ENCODE results near the gene ITPRID1. TPM values are rescaled to one million over a fixed set of nuclear protein-coding genes. Genes with fewer than 3 reads are reported as not detected.

Gene ITPRID1
- total RNA-seq, 1 donor from 2014 or later = not detected

GRCh38 chr7:31603046-31603445 is 89.2 kb downstream of the ITPRID1 start:
- no peak for DNase-seq (ENCODE audit: extremely low read depth, low read depth, low spot score)

- no peak for DNase-seq (ENCODE audit: extremely low read depth, low read depth, low spot score)
Measured at GRCh38 chr7:31613604-31614003, 99.7 kb downstream of the ITPRID1 start.

GRCh38 chr7:31633467-31633866 is 119.6 kb downstream of the ITPRID1 start:
- DNase-seq (ENCODE audit: extremely low read depth, low read depth, low spot score) = no peak

- peak; percentile 3 for DNase-seq (ENCODE audit: extremely low read depth, low read depth, low spot score)
Measured at GRCh38 chr7:31633894-31634494, 120.1 kb downstream of the ITPRID1 start.

- no peak for DNase-seq (ENCODE audit: extremely low read depth, low read depth, low spot score)
Measured at GRCh38 chr7:31640381-31640780, 126.5 kb downstream of the ITPRID1 start.

GRCh38 chr7:31642681-31643115 is 128.8 kb downstream of the ITPRID1 start:
- no peak for DNase-seq (ENCODE audit: extremely low read depth, low read depth, low spot score)

- no peak for DNase-seq (ENCODE audit: extremely low read depth, low read depth, low spot score)
Measured at GRCh38 chr7:31646942-31647341, 133.1 kb downstream of the ITPRID1 start.

GRCh38 chr7:31647511-31647910 is 133.6 kb downstream of the ITPRID1 start:
- no peak for DNase-seq (ENCODE audit: extremely low read depth, low read depth, low spot score)

- DNase-seq (ENCODE audit: extremely low read depth, low read depth, low spot score) = no peak
Measured at GRCh38 chr7:31648288-31648687, 134.4 kb downstream of the ITPRID1 start.

- DNase-seq (ENCODE audit: extremely low read depth, low read depth, low spot score) = no peak
Measured at GRCh38 chr7:31648880-31649279, 135.0 kb downstream of the ITPRID1 start.

- DNase-seq (ENCODE audit: extremely low read depth, low read depth, low spot score) = no peak
Measured at GRCh38 chr7:31651234-31652062, 137.6 kb downstream of the ITPRID1 start.

GRCh38 chr7:31652063-31652326 is 138.1 kb downstream of the ITPRID1 start:
- no peak for DNase-seq (ENCODE audit: extremely low read depth, low read depth, low spot score)

GRCh38 chr7:31663072-31663471 is 149.2 kb downstream of the ITPRID1 start:
- DNase-seq (ENCODE audit: extremely low read depth, low read depth, low spot score) = no peak

GRCh38 chr7:31664890-31665289 is 151.0 kb downstream of the ITPRID1 start:
- DNase-seq (ENCODE audit: extremely low read depth, low read depth, low spot score) = no peak

- DNase-seq (ENCODE audit: extremely low read depth, low read depth, low spot score) = no peak
Measured at GRCh38 chr7:31665546-31665945, 151.7 kb downstream of the ITPRID1 start.

- DNase-seq (ENCODE audit: extremely low read depth, low read depth, low spot score) = no peak
Measured at GRCh38 chr7:31669461-31669860, 155.6 kb downstream of the ITPRID1 start.

- no peak for DNase-seq (ENCODE audit: extremely low read depth, low read depth, low spot score)
Measured at GRCh38 chr7:31679574-31680305, 165.8 kb downstream of the ITPRID1 start.

GRCh38 chr7:31683445-31684225 is 169.7 kb downstream of the ITPRID1 start:
- no peak for DNase-seq (ENCODE audit: extremely low read depth, low read depth, low spot score)

GRCh38 chr7:31687024-31687748 is 173.3 kb downstream of the ITPRID1 start, which contains the start of gene PPP1R17:
PPP1R17 (plus strand) TSS chr7:31687215; CDS start chr7:31692442, 5,227 bp downstream.
- DNase-seq (ENCODE audit: extremely low read depth, low read depth, low spot score) = no peak

- DNase-seq (ENCODE audit: extremely low read depth, low read depth, low spot score) = no peak
Measured at GRCh38 chr7:31688372-31688771, 174.5 kb downstream of the ITPRID1 start.
